H1 (cell line): ENCODE results near the gene APP. TPM values are rescaled to one million over a fixed set of nuclear protein-coding genes. Genes with fewer than 3 reads are reported as not detected.

Experiments
- CTCF ChIA-PET: fragments of 300-600 bp; sonication (Branson Sonifier 250); formaldehyde crosslinking; loops from one replicate; lab custom pipeline; 2021; ENCODE audit not compliant: partially characterized antibody; lab: Charles Lee
- POLR2A ChIA-PET: fragments of 300-600 bp; sonication (Branson Sonifier 250); formaldehyde crosslinking; loops from one replicate; lab custom pipeline; 2021; ENCODE audit warnings: inconsistent platforms; ENCODE audit not compliant: partially characterized antibody; lab: Charles Lee
- DNase-seq, 2 experiments: peaks; one replicate each; pipeline versions ENCODE4 v3.0.0 to v3.0.0-alpha.2; 2010 to 2022; ENCODE audit warnings: low spot score in 2 of 2, low read depth in 1 of 2, mixed read lengths in 1 of 2
- FAIRE-seq: peaks from 2 replicates; lab custom pipeline; 2011; peaks lifted over from hg19 to GRCh38; lab: Jason Lieb, UNC
- H2AFZ ChIP-seq: 2 replicates; pipeline ENCODE4 v1.8.1; 2012; ENCODE audit warnings: low read length, inconsistent platforms
- H2AK5ac ChIP-seq: 2 replicates; pipeline ENCODE4 v1.6.1; 2013; ENCODE audit warnings: low read depth, low read length
- H2BK120ac ChIP-seq: replicated peaks from 2 replicates; pipeline ENCODE3; 2013; ENCODE audit warnings: low read depth, low read length, inconsistent platforms
- H2BK12ac ChIP-seq: 2 replicates; pipeline ENCODE4 v1.6.1; 2013; ENCODE audit warnings: low read depth, low read length
- H2BK15ac ChIP-seq: 2 replicates; pipeline ENCODE4 v1.6.1; 2013; ENCODE audit warnings: low read length
- H2BK20ac ChIP-seq: 2 replicates; pipeline ENCODE4 v1.6.1; 2013; ENCODE audit warnings: low read length
- H2BK5ac ChIP-seq: 2 replicates; pipeline ENCODE4 v1.6.1; 2013; ENCODE audit warnings: low read depth, low read length
- H3K14ac ChIP-seq: 2 replicates; pipeline ENCODE4 v1.6.1; 2013; ENCODE audit warnings: inconsistent platforms; ENCODE audit not compliant: insufficient read length
- H3K18ac ChIP-seq: 2 replicates; pipeline ENCODE4 v1.6.1; 2013; ENCODE audit warnings: low read length; ENCODE audit errors: extremely low read depth
- H3K23ac ChIP-seq: 2 replicates; pipeline ENCODE4 v1.6.1; 2013; ENCODE audit warnings: inconsistent platforms; ENCODE audit not compliant: insufficient read length
- H3K23me2 ChIP-seq: 2 replicates; pipeline ENCODE4 v1.6.1; 2013; ENCODE audit warnings: low read depth, low read length
- H3K27ac ChIP-seq: 2 replicates; pipeline ENCODE4 v1.6.1; 2011; ENCODE audit warnings: low read depth, low read length, inconsistent platforms
- H3K27me3 ChIP-seq, 4 experiments: replicated peaks in 1 of 4; 1 replicate in 1 of 4; 2 replicates in 3 of 4; pipeline versions ENCODE4 v1.6.1 to v1.8.1; 2011 to 2013; ENCODE audit warnings: low read length in 3 of 4, mild to moderate bottlenecking in 3 of 4, inconsistent platforms in 2 of 4, mixed read lengths in 2 of 4, moderate library complexity in 1 of 4; ENCODE audit not compliant: control insufficient read depth in 3 of 4, insufficient read depth in 3 of 4; ENCODE audit errors: extremely low read depth in 1 of 4
- H3K36me3 ChIP-seq, 4 experiments: 2 replicates each; pipeline versions ENCODE4 v1.6.1 to v1.8.1; 2011 to 2013; ENCODE audit warnings: mild to moderate bottlenecking in 4 of 4, low read length in 3 of 4, moderate library complexity in 2 of 4, control low read depth in 1 of 4, inconsistent platforms in 1 of 4; ENCODE audit not compliant: insufficient read depth in 4 of 4, control insufficient read depth in 2 of 4
- H3K4ac ChIP-seq: replicated peaks from 2 replicates; pipeline ENCODE3; 2013; ENCODE audit warnings: low read length, low read depth, mixed read lengths, inconsistent platforms; ENCODE audit not compliant: insufficient read length
- H3K4me1 ChIP-seq, 4 experiments: replicated peaks in 1 of 4; 1 replicate in 1 of 4; 2 replicates in 3 of 4; pipeline versions ENCODE4 v1.6.1 to v1.8.1; 2011 to 2013; ENCODE audit warnings: low read length in 3 of 4, inconsistent platforms in 2 of 4, mixed read lengths in 1 of 4; ENCODE audit not compliant: insufficient read depth in 4 of 4, control insufficient read depth in 3 of 4
- H3K4me2 ChIP-seq, 2 experiments: 2 replicates each; pipeline versions ENCODE4 v1.6.1 to v1.8.1; 2011 to 2013; ENCODE audit warnings: low read depth in 2 of 2, low read length in 2 of 2, control low read depth in 1 of 2, inconsistent platforms in 1 of 2, mild to moderate bottlenecking in 1 of 2; ENCODE audit not compliant: insufficient read depth in 1 of 2
- H3K4me3 ChIP-seq, 4 experiments: fragments of 200-600, 300-600 bp in 1 of 4; sonication (generic), shearing (Covaris generic), sonication (Bioruptor Twin) in 1 of 4; 2 replicates each; pipeline versions ENCODE4 v1.5.1 to v1.8.1; 2011 to 2016; ENCODE audit warnings: low read length in 4 of 4, low read depth in 3 of 4, control low read depth in 2 of 4, inconsistent platforms in 2 of 4, mild to moderate bottlenecking in 2 of 4, mixed read lengths in 1 of 4, moderate library complexity in 1 of 4; ENCODE audit not compliant: insufficient read depth in 2 of 4; ENCODE audit errors: extremely low read depth in 1 of 4
- H3K56ac ChIP-seq: replicated peaks from 2 replicates; pipeline ENCODE3; 2013; ENCODE audit warnings: low read depth, mild to moderate bottlenecking, mixed read lengths, low read length, inconsistent platforms; ENCODE audit not compliant: insufficient read length
- H3K79me1 ChIP-seq: 2 replicates; pipeline ENCODE4 v1.6.1; 2013; ENCODE audit warnings: low read depth, low read length, control low read depth
- H3K79me2 ChIP-seq, 2 experiments: 2 replicates each; pipeline versions ENCODE4 v1.6.1 to v1.8.1; 2012 to 2013; ENCODE audit warnings: low read length in 2 of 2, mild to moderate bottlenecking in 2 of 2, inconsistent platforms in 1 of 2; ENCODE audit not compliant: insufficient read depth in 2 of 2, control insufficient read depth in 1 of 2
- H3K9ac ChIP-seq, 4 experiments: replicated peaks in 1 of 4; 1 replicate in 1 of 4; 2 replicates in 3 of 4; pipeline versions ENCODE4 v1.6.1 to v1.8.1; 2011 to 2013; ENCODE audit warnings: low read depth in 3 of 4, low read length in 3 of 4, control low read depth in 2 of 4, mild to moderate bottlenecking in 2 of 4, moderate library complexity in 2 of 4, inconsistent platforms in 1 of 4; ENCODE audit errors: extremely low read depth in 1 of 4
- H3K9me3 ChIP-seq, 2 experiments: 2 replicates each; pipeline versions ENCODE4 v1.6.1 to v1.8.1; 2012 to 2013; ENCODE audit warnings: mild to moderate bottlenecking in 2 of 2, moderate library complexity in 2 of 2, control low read depth in 1 of 2, inconsistent platforms in 1 of 2, low read depth in 1 of 2, low read length in 1 of 2, mixed read lengths in 1 of 2; ENCODE audit not compliant: insufficient read depth in 2 of 2
- H4K20me1 ChIP-seq, 2 experiments: replicated peaks in 1 of 2; 2 replicates each; pipeline versions ENCODE3 to v1.8.1; 2011 to 2013; ENCODE audit warnings: inconsistent platforms in 2 of 2, low read length in 2 of 2, mild to moderate bottlenecking in 1 of 2; ENCODE audit not compliant: insufficient read depth in 2 of 2, control insufficient read depth in 1 of 2
- H4K5ac ChIP-seq: 2 replicates; pipeline ENCODE4 v1.6.1; 2013; ENCODE audit warnings: low read length, low read depth, mixed read lengths, inconsistent platforms; ENCODE audit not compliant: insufficient read length
- H4K8ac ChIP-seq: 2 replicates; pipeline ENCODE4 v1.8.0; 2013; ENCODE audit warnings: mild to moderate bottlenecking, moderate library complexity, low read length, inconsistent platforms; ENCODE audit not compliant: insufficient read depth; ENCODE audit errors: extremely low read depth
- H4K91ac ChIP-seq: replicated peaks from 2 replicates; pipeline ENCODE3; 2013; ENCODE audit warnings: low read length, mixed read lengths, inconsistent platforms; ENCODE audit not compliant: insufficient read length
- BRCA1 ChIP-seq: IDR thresholded peaks from 2 replicates; pipeline ENCODE4 v1.6.1; 2012; ENCODE audit warnings: low read depth, low read length, improper control_type of control experiment
- EGR1 ChIP-seq: IDR thresholded peaks from 2 replicates; pipeline ENCODE4 v1.6.1; 2011; ENCODE audit warnings: low read depth, low read length, borderline replicate concordance
- HDAC2 ChIP-seq, 2 experiments: fragments of 300-600 bp in 1 of 2; sonication (generic) in 1 of 2; IDR thresholded peaks; 2 replicates each; pipeline ENCODE4 v1.6.1; 2011 to 2012; ENCODE audit warnings: low read depth in 2 of 2, low read length in 2 of 2, mild to moderate bottlenecking in 2 of 2, moderate library complexity in 2 of 2, borderline replicate concordance in 1 of 2, inconsistent platforms in 1 of 2
- MAFK ChIP-seq: IDR thresholded peaks from 2 replicates; pipeline ENCODE4 v1.6.1; 2012; ENCODE audit warnings: low read depth, mild to moderate bottlenecking, improper control_type of control experiment, low read length
- NRF1 ChIP-seq: IDR thresholded peaks from 2 replicates; pipeline ENCODE4 v1.6.1; 2011; ENCODE audit warnings: mild to moderate bottlenecking, low read depth, low read length, improper control_type of control experiment
- SIN3A ChIP-seq, 2 experiments: IDR thresholded peaks in 1 of 2; conservative IDR thresholded peaks in 1 of 2; 2 replicates each; pipeline ENCODE4 v1.6.1; 2011 to 2012; ENCODE audit warnings: low read length in 2 of 2, improper control_type of control experiment in 1 of 2, low read depth in 1 of 2, mild to moderate bottlenecking in 1 of 2
- SP4 ChIP-seq: IDR thresholded peaks from 2 replicates; pipeline ENCODE4 v1.6.1; 2012; ENCODE audit warnings: low read length, inconsistent platforms
- WGBS, 2 experiments: shearing (Covaris generic) in 1 of 2; methylation state at CpG; one replicate each; pipeline versions ENCODE4 v1.1.6 to v1.1.7; 2013 to 2015; ENCODE audit warnings: low lambda C conversion rate in 2 of 2, mixed read lengths in 2 of 2, inconsistent platforms in 1 of 2, low coverage in 1 of 2, missing lambda C conversion rate in 1 of 2; ENCODE audit not compliant: insufficient replicate concordance in 2 of 2, insufficient coverage in 1 of 2, insufficient read length in 1 of 2; ENCODE audit errors: extremely low coverage in 1 of 2, missing lambda C conversion rate in 1 of 2; 5-methylcytosine and 5-hydroxymethylcytosine counted together
- polyA plus RNA-seq, 7 experiments: library from polyadenylated mRNA; depleted of rRNA in 3 of 7; stranded (reverse) in 5 of 7; unstranded in 2 of 7; fragments of >200 nt in 5 of 7; fragments of 200-250 nt in 2 of 7; gene quantifications; 1 replicate in 5 of 7; 2 replicates in 1 of 7; 4 replicates in 1 of 7; pipeline versions ENCODE4 v1.2.1 to v1.2.3, GENCODE V29; 2011 to 2013; ENCODE audit warnings: missing spikeins in 2 of 7, mixed read lengths in 2 of 7
- total RNA-seq: library from RNA; stranded (reverse); fragmentation: NEBNext Ultra II Directional; extraction: Animal tissue kit (Norgen Biotek cat#: 25700); gene quantifications from 2 replicates; pipeline ENCODE4 v1.2.1, GENCODE V29; 2021
- TF ChIP-seq, protein P1 (sequence below), 3 experiments: IDR thresholded peaks; 1 replicate in 2 of 3; 2 replicates in 1 of 3; pipeline versions ENCODE4 v1.5.1 to v1.6.1; 2011; ENCODE audit warnings: low read length in 3 of 3, mild to moderate bottlenecking in 3 of 3, inconsistent platforms in 2 of 3, low read depth in 1 of 3, moderate library complexity in 1 of 3; ENCODE audit not compliant: insufficient read depth in 1 of 3; ENCODE audit errors: control extremely low read depth in 1 of 3

APP gene
- total and polyA plus RNA-seq, 2 of the 8 experiments (the other 6 are each of a cell fraction or from before 2014, with no cell fraction given), result 375 to 551 TPM

DNA sequence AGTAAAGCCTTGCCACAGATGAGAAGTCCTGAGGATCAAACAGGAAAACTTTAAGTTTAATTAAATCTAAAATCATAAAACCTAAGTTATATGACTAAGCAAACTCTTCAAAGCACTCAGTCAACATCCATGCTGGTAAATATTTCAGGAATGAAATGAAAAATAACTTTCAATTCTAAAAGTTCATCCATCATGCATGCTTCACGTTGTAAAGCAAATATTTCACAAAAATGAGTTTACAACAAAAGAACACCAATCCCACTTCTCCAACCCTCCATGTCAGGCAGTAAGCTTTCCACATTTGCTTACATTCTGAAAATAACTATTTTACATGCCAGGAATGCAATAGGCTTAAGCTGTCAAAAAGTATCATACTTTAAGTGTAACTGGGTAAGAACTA is 16.8 kb downstream of the APP start:
- ChIA-PET CTCF (interaction anchor here (1.4 to 9.0 kb wide), 2 partner anchors 12 to 16 kb away, joined by 5 to 46 read pairs; partner anchors contain the start of gene APP), POLR2A (interaction anchor here (14.2 kb wide), 1 partner anchor 14 kb away, joined by 115 read pairs; the partner anchor contains the start of gene APP)
- Histone ChIP-seq H3K9me3 (no peaks in the 10 kb centered on the region), H3K27me3 (no peaks in the 10 kb centered on the region), H3K4me2 (no peak overlapping the region), H2BK120ac (no peak overlapping the region), H3K18ac (no peak overlapping the region), H3K4me1 (peaks cover 2 to 22% (median 14%) of the 10 kb centered on the region in 4 experiments; a peak in 5 of 7 replicates), H3K56ac (no peak overlapping the region), H3K23me2 (no peaks in the 10 kb centered on the region), H3K79me2 (peaks cover 30 to 98% of the 10 kb centered on the region in 2 experiments), H3K36me3 (no peaks in the 10 kb centered on the region; a peak in 1 of 8 replicates), H2BK5ac (no peak overlapping the region), H2AFZ (no peak overlapping the region), H4K8ac (no peak overlapping the region), H2BK20ac (no peak overlapping the region), H3K27ac (no peak overlapping the region), H4K91ac (no peak overlapping the region), H3K9ac (no peak overlapping the region), H3K79me1 (no peaks in the 10 kb centered on the region; the same call in 1 of the 2 replicates), H2BK15ac (no peak overlapping the region), H3K4me3 (no peak overlapping the region), H3K14ac (no peak overlapping the region), H4K20me1 (peaks cover 15 to 25% of the 10 kb centered on the region in 2 experiments), H2BK12ac (no peak overlapping the region), H4K5ac (no peak overlapping the region), H3K23ac (no peak overlapping the region), H2AK5ac (no peak overlapping the region), H3K4ac (no peak overlapping the region)
- no peak for DNase-seq
- WGBS, 2 experiments, result 95% methylated on average over 1 of the region's 1 CpG; no CpG with 5 or more reads in 1 of the 2 experiments
- FAIRE-seq, result no peak
- TF ChIP-seq, protein P1, sequence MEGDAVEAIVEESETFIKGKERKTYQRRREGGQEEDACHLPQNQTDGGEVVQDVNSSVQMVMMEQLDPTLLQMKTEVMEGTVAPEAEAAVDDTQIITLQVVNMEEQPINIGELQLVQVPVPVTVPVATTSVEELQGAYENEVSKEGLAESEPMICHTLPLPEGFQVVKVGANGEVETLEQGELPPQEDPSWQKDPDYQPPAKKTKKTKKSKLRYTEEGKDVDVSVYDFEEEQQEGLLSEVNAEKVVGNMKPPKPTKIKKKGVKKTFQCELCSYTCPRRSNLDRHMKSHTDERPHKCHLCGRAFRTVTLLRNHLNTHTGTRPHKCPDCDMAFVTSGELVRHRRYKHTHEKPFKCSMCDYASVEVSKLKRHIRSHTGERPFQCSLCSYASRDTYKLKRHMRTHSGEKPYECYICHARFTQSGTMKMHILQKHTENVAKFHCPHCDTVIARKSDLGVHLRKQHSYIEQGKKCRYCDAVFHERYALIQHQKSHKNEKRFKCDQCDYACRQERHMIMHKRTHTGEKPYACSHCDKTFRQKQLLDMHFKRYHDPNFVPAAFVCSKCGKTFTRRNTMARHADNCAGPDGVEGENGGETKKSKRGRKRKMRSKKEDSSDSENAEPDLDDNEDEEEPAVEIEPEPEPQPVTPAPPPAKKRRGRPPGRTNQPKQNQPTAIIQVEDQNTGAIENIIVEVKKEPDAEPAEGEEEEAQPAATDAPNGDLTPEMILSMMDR (IDR thresholded peaks at IDR 0.05; ENCODE audit: control extremely low read depth in 1 of 3, insufficient read depth in 1 of 3, low read depth in 1 of 3, low read length in 3 of 3), result no peak
- TF ChIP-seq SIN3A (conservative IDR thresholded peaks at IDR 0.05 in 1 of 2, IDR thresholded peaks at IDR 0.05 in 1 of 2; ENCODE audit: low read depth in 1 of 2, low read length in 2 of 2), result no peak
- no peak for TF ChIP-seq SP4
- no peak for TF ChIP-seq MAFK
- no peak for TF ChIP-seq BRCA1
- no peak for TF ChIP-seq HDAC2 (IDR thresholded peaks at IDR 0.05; ENCODE audit: borderline replicate concordance in 1 of 2, low read depth in 2 of 2, low read length in 2 of 2)
- no peak for TF ChIP-seq EGR1
- TF ChIP-seq NRF1, result no peak
